ENCODE results near the gene RALBP1.

DNA sequence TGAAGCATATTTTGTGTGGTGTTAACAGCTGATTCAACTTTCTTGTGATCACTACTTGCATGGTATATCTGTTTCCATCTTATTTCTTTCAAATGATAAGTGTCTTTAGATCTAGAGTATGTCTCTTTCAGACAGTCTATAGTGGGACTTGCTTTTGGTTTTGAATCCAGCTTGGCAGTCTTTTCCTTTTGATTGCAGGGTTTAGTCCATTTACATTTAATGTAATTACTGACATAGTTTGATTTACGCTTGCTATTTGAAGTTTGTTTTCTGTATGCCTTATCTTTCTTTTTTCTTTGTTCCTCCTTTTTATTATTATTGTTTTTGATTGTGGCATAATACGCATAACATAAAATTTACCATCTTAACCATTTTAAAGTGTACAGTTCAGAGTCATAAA, 9.2 kb upstream of the RALBP1 start:
- TF ChIP-seq TCF3 (CRISPR knock-in tag; IDR thresholded peaks at IDR 0.05) (no peak), DPF2 (IDR thresholded peaks at IDR 0.05) (no peak), HNRNPK (IDR thresholded peaks at IDR 0.05; ENCODE audit: low read depth, low read length, poor library complexity, severe bottlenecking) (no peak), HCFC1 (IDR thresholded peaks at IDR 0.05; ENCODE audit: low read depth, low read length) (no peak), POLR2AphosphoS2 (IDR thresholded peaks at IDR 0.05; ENCODE audit: low read length) (no peak)
- TF ChIP-seq, protein P1, sequence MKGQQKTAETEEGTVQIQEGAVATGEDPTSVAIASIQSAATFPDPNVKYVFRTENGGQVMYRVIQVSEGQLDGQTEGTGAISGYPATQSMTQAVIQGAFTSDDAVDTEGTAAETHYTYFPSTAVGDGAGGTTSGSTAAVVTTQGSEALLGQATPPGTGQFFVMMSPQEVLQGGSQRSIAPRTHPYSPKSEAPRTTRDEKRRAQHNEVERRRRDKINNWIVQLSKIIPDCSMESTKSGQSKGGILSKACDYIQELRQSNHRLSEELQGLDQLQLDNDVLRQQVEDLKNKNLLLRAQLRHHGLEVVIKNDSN (CRISPR knock-in tag; IDR thresholded peaks at IDR 0.05) = no peak

Data from K562 (cell line).